Activated T-cell treated with anti-CD3 and anti-CD28 coated beads, Interleukin-2, amount 50 U/mL, for 24 hours (primary cell): Measurements from ENCODE around the gene LRRK2.
"Not testable (repeated sequence)": the region's sequence is repeated elsewhere in the genome, so short reads cannot be mapped to it uniquely, and the experiment has no call there.

Experiments
- DNase-seq: peaks from one replicate; pipeline ENCODE4 v3.0.0-alpha.2; 2020
- H3K27ac Mint-ChIP-seq: 2 replicates; pipeline ENCODE4 v1.8.0; 2020; ENCODE audit warnings: mild to moderate bottlenecking, mixed read lengths
- H3K27me3 Mint-ChIP-seq: 2 replicates; pipeline ENCODE4 v1.8.0; 2020; ENCODE audit warnings: mixed read lengths
- H3K36me3 Mint-ChIP-seq: 2 replicates; pipeline ENCODE4 v1.8.0; 2020; ENCODE audit warnings: low read depth, mixed read lengths
- H3K4me1 Mint-ChIP-seq: 2 replicates; pipeline ENCODE4 v1.8.0; 2020; ENCODE audit warnings: low read depth, mixed read lengths
- H3K4me3 Mint-ChIP-seq: 2 replicates; pipeline ENCODE4 v1.8.0; 2020; ENCODE audit warnings: mild to moderate bottlenecking, moderate library complexity, mixed read lengths
- H3K9me3 Mint-ChIP-seq: 2 replicates; pipeline ENCODE4 v1.8.0; 2020; ENCODE audit warnings: mixed read lengths

The LRRK2 gene

DNA sequence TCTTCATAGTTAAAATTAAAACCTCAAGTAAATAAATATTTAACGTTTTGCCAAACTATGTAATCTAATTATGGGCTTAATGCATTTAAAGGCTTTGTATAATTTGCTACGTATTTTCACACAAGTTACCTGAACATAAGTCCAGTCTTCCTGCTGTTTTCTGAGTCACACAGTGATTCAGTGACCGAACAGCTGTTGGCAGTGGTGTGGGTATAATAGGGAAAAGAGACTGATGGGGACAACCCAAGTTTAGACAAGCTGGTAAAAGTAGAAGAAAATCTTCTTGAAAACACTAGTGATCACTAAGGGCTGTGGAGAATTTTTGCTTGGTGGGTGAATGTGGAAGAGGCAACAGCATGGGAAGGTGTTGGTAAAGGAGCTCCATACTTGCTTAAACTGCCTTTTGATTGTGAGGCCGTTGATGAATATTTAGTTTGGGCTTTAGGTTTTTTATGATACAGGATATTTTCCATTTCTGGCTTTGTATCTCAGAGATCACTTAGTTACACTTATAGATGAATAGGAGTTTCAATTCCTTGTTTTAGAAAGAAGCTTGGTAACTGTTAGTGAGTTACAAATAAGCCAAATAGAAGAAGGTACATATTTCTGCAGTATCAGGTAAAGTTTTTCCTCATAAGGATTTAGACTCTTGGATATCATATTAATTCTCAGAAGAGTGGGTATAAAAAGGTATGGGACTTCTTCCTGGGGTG is 23.9 kb downstream of the LRRK2 start:
- DNase-seq: no peak
- Mint-ChIP-seq H3K27me3 (no peaks in the 10 kb centered on the region), H3K4me1 (no peaks in the 10 kb centered on the region), H3K27ac (no peak overlapping the region), H3K4me3 (no peak overlapping the region), H3K9me3 (no peaks in the 10 kb centered on the region), H3K36me3 (no peaks in the 10 kb centered on the region)

DNA sequence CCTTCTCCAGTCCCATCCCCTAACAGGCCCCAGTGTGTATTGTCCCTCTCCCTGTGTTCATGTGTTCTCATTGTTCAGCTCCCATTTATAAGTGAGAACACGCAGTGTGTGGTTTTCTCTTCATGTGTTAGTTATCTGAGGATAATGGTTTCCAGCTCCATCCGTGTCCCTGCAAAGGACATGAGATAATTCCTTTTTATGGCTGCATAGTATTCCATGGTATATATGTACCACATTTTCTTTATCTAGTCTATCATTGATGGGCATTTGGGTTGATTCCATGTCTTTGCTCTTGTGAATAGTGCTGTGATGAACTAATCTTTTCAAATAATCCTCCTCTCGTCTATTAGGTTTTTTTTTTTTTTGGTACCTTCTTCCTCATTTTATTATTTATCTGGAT is 25.9 kb downstream of the LRRK2 start:
- H3K27me3 Mint-ChIP-seq: not testable (repeated sequence)

DNA sequence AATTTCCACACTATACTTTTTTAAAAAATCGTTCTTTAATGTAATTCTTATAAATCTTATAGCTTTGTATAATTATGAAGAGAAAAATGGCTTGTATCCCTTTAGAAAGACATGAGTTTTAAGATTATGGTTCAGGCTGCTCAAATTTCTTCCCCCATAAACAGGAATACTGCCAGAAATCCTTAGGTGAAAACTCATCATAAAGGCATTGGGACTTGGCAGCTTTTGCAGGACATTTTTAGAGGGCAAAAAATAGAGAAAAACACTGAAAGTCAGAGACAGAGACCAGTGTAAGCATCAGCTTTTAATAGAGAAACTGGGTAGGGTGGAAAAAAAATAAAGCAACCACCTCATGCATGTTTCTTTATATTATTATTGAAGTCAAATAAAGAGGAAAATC is 29.1 kb downstream of the LRRK2 start:
- H3K4me1 Mint-ChIP-seq: no peaks in the 10 kb centered on the region
- H3K9me3 Mint-ChIP-seq: no peaks in the 10 kb centered on the region
- no peak overlapping the region for H3K27ac Mint-ChIP-seq
- H3K36me3 Mint-ChIP-seq: no peaks in the 10 kb centered on the region
- H3K4me3 Mint-ChIP-seq: no peak overlapping the region
- DNase-seq: no peak
- no peaks in the 10 kb centered on the region for H3K27me3 Mint-ChIP-seq

More for the DNA sequence above, 25.9 kb downstream of the LRRK2 start:
- not testable (repeated sequence) for H3K4me3 Mint-ChIP-seq, H3K36me3 Mint-ChIP-seq, DNase-seq, H3K4me1 Mint-ChIP-seq, H3K9me3 Mint-ChIP-seq, H3K27ac Mint-ChIP-seq

DNA sequence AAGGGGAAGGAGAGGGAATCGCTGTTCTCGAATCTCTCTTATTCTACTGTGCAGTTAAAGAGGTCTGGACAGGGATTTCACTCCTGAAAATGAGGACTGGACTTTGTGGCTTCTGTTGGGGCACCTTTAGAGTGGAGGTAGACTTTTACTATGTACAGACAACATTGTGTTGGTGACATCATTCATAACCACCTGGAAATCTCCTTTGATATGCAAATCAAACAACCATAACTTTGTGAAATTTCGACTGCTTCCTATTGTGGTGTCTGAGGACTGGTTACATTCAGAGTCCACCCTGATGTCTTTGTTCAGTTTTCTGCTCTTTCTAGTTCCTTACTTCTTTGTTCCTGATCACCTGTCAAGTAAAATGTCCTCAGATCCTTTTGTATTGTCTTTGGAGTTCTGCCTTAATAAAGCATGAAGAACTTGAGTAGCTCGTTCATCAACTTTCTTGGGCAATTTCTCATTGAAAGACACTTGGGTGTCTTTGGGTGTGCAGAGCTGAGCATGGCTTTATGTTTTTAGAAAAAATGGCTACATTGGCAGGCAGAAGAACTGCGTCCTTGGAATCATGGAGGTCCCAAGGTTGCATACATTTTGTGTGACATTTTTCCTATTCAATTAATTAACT is 29.8 kb downstream of the LRRK2 start:
- Mint-ChIP-seq H3K4me1 (no peaks in the 10 kb centered on the region), H3K27me3 (no peaks in the 10 kb centered on the region), H3K9me3 (no peaks in the 10 kb centered on the region), H3K36me3 (no peaks in the 10 kb centered on the region), H3K27ac (no peak overlapping the region), H3K4me3 (no peak overlapping the region)
- DNase-seq: no peak

DNA sequence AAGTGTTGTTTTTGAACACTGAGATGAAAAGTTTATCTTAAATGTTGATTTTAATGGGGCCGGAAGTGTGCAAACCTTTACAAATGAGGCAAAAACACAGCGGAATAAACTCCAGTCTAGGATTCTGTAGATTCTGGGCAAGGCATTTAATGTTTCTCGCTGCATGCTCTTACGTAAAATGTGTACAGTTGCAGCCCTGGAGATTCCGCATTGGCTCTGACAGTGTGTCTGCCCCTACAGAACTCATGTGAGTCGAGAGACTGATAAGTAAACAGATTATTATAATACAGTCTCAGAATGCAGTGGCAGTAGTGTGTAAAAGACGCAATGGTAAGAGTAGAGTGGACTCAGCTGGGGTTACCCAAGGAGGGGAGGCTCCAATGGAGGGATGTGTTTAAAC is 33.6 kb downstream of the LRRK2 start:
- Mint-ChIP-seq H3K4me1 (no peaks in the 10 kb centered on the region), H3K9me3 (no peaks in the 10 kb centered on the region), H3K27me3 (no peaks in the 10 kb centered on the region), H3K36me3 (no peaks in the 10 kb centered on the region), H3K27ac (no peak overlapping the region), H3K4me3 (no peak overlapping the region)
- DNase-seq: no peak

DNA sequence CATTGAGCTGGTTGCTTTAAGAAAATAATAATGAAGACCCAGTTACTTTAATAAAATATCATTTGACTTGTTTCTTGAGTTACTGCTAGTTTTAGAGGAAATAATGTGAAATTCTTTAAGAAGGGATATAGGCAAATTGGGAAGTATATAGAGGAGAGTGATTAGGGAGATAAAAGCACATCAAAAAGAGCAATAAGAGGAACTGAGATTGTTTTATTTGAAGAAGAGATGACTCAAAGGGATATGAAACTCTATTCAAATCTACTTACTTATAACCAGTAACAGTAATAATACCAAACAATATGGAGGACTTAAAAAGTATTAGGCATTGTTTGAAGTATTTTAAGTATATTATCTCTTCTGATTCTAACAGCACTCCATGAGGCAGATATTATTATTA is 37.1 kb downstream of the LRRK2 start:
- Mint-ChIP-seq H3K27ac (no peak overlapping the region), H3K4me3 (no peak overlapping the region), H3K4me1 (no peaks in the 10 kb centered on the region), H3K9me3 (no peaks in the 10 kb centered on the region), H3K27me3 (no peaks in the 10 kb centered on the region), H3K36me3 (no peaks in the 10 kb centered on the region)
- DNase-seq: no peak

DNA sequence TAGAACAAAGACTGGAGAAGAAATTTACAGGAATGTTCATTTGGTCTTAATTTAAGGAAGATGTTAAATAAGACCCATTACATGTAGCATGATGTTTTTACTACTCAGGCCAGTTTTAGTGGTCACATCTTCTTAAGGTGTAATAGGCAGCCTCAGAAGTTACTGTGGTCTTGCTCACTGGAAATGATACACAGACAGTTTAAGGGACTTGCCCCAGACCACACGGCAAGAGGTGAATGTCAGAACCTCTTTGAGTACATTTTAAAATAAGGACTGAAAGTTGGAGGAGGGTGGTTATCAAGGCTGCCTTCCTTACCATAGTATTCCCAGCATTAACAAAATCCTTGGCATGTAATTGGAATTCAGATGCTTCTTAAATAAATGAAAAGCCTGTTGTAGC is 37.9 kb downstream of the LRRK2 start:
- Mint-ChIP-seq H3K27ac (no peak overlapping the region), H3K4me3 (no peak overlapping the region), H3K9me3 (no peaks in the 10 kb centered on the region), H3K4me1 (no peaks in the 10 kb centered on the region), H3K36me3 (no peaks in the 10 kb centered on the region), H3K27me3 (no peaks in the 10 kb centered on the region)
- DNase-seq: no peak

DNA sequence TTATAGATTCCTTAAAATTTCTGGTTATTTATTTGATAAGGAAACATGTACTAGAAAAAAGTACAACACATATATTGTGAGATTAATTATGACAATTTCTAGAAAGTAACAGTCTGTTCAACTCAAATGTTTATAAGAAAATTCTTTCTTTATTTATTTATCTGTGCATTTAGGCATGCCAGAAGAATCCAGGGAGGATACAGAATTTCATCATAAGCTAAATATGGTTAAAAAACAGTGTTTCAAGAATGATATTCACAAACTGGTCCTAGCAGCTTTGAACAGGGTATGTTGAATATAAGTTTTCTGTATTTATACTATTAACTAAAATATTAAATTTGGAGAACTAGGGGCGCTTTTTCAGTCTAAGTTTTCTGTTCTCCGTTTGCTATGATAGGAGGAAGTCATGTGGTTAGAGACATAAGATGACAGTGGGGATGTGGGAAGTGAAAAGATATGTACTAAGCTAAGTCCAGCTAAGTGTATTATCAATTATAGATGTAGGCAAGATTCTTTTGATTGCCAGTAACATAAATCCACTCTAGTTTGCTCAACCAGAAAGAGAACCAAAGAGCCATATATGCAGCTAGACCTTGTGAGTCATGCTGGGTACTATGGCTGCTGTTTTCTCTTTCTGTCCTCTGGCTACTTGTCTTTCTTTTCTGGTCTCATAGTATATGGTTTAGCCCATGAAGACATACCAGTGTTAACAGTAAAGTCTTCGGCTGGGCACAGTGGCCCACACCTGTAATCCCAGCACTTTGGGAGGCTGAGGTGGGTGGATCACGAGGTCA is 39.0 kb downstream of the LRRK2 start:
- no peaks in the 10 kb centered on the region for H3K36me3 Mint-ChIP-seq
- no peak overlapping the region for H3K4me3 Mint-ChIP-seq
- no peaks in the 10 kb centered on the region for H3K4me1 Mint-ChIP-seq
- H3K9me3 Mint-ChIP-seq: no peaks in the 10 kb centered on the region
- H3K27ac Mint-ChIP-seq: no peak overlapping the region
- H3K27me3 Mint-ChIP-seq: no peaks in the 10 kb centered on the region
- no peak for DNase-seq

DNA sequence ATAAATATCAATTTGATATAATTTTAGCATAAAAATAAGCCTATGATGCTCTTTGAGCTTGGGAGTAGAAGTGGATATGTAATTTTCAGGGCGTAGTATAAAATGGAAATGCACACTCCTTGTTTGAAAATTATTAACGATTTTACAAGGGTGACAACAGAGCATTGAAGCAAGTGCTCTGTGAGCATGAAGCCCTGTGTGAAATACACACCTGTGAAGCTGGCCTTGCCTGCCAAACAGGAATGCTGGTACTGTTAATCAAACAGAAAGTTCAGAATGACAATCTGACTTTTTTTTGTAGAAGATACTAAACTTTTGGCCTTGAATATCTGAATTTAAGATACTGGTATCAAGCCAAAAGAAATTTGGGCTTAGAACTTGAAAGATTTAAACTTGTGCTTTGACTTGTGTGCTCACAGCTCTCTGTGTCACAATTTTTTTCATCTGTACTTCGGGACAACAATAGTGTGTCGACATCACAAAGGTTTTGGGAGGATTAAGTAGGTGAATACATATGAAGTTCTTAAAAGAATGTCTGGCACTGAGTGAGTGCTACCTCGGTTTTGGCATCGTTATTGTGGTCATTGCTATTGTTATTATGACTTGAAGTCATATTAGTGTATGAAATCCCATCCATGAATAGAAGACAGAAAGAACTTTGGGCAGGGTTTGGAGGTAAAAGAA is 47.3 kb downstream of the LRRK2 start:
- H3K4me3 Mint-ChIP-seq: no peak overlapping the region
- H3K27me3 Mint-ChIP-seq: no peaks in the 10 kb centered on the region
- H3K9me3 Mint-ChIP-seq: no peaks in the 10 kb centered on the region
- no peak overlapping the region for H3K27ac Mint-ChIP-seq
- DNase-seq: no peak
- no peaks in the 10 kb centered on the region for H3K36me3 Mint-ChIP-seq
- H3K4me1 Mint-ChIP-seq: no peaks in the 10 kb centered on the region

DNA sequence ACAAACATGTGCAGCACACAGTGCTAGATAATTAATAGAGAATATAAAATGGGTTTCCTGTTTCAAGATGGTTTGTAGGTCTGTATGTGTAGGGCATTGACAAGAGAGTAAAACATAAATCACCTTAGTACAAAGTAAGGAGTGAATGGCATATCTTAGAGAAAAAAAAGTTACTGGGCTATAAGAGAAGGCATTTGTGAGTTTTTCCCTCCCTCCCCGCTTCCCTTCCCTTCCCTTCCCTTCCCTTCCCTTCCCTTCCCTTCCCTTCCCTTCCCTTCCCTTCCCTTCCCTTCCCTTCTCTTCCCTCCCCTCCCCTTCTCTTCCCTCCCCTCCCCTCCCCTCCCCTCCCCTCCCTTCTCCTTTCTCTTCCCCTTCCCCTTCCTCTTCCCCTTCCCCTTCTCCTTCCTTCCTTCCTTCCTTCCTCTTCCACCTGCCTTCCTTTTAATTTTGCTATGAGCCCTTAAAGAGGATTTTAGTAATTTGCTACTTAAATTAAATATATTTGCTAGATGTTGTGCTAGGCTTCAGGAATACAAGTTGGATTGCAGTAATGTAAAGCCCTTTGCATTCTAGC is 57.1 kb downstream of the LRRK2 start:
- Mint-ChIP-seq H3K4me3 (no peak overlapping the region), H3K36me3 (no peaks in the 10 kb centered on the region), H3K9me3 (no peaks in the 10 kb centered on the region), H3K4me1 (no peaks in the 10 kb centered on the region), H3K27me3 (no peaks in the 10 kb centered on the region), H3K27ac (no peak overlapping the region)
- DNase-seq: no peak

DNA sequence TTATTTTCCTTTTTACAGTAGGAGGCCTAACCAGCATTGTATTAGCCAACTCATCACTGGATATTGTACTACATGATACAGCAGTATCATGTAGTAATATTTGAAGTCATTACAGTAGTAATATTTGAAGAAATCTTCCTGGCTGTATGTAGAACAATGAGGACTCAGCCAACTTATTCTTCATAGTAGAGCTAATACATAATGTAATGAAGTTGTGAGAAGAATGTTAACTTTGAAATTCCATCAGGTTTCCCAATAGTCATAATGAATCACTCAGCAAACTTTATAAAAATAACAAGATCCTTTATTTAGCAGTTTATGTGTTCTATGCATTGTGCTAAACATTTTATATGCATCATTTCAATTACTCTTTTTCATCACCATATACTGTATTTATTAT is 61.8 kb downstream of the LRRK2 start:
- no peak overlapping the region for H3K4me3 Mint-ChIP-seq
- H3K27ac Mint-ChIP-seq: no peak overlapping the region
- H3K9me3 Mint-ChIP-seq: no peaks in the 10 kb centered on the region
- no peaks in the 10 kb centered on the region for H3K4me1 Mint-ChIP-seq
- H3K36me3 Mint-ChIP-seq: no peaks in the 10 kb centered on the region
- no peak for DNase-seq
- no peaks in the 10 kb centered on the region for H3K27me3 Mint-ChIP-seq

DNA sequence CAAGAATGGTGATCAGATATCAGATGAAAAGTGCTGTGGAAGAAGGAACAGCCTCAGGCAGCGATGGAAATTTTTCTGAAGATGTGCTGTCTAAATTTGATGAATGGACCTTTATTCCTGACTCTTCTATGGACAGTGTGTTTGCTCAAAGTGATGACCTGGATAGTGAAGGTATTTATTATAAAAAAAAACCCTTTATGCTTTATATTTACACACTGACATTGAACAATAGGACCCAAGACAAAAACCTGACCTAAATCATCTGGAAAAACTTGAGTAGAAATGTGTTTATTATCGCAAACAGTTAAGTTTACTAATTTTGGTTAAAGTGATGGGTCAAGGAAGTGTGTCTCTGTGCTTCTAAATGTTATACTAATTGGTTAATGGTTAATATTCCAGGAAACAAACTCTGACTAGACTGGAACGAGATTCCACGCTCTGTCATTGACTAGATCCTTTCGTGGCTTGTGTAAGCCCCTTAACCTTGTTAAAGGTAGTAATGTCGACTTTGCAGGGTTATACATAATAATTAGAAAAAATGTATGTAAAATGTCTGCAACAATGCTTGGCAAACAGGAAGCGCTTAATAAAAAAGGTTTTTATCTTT is 62.7 kb downstream of the LRRK2 start:
- Mint-ChIP-seq H3K9me3 (no peaks in the 10 kb centered on the region), H3K27ac (no peak overlapping the region), H3K36me3 (no peaks in the 10 kb centered on the region), H3K4me1 (no peaks in the 10 kb centered on the region), H3K27me3 (no peaks in the 10 kb centered on the region), H3K4me3 (no peak overlapping the region)
- no peak for DNase-seq

DNA sequence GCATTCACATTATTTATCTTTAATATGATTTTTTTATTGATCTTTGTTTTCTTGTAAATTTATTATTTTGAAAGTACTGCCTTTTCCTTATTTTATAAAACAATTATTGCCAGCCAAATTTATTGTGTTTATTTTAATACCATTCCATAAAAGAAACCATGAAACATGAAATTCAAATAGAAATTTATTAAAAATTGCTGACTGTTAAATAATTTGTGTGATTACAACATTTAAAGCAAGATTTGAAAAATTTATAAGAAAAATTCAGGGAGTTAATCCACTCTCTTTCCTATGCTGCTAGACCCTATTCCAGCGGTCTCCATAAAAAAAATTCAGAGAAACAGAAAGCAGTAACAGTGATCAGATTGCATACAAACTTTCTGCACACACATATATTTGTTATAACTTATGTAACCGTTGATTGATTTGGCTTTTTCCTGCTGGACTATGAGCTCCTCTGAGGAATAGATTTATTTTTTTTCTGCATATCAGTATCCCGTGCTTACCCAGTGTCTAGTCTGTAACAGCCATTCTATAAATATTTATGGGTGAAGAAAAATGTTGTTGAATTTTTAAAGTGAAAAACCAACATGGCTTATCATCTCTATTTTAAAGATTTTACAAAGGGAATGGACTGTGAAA is 68.1 kb downstream of the LRRK2 start:
- Mint-ChIP-seq H3K4me3 (no peak overlapping the region), H3K27me3 (no peaks in the 10 kb centered on the region), H3K4me1 (no peaks in the 10 kb centered on the region), H3K36me3 (no peaks in the 10 kb centered on the region), H3K9me3 (no peaks in the 10 kb centered on the region), H3K27ac (no peak overlapping the region)
- DNase-seq: no peak

DNA sequence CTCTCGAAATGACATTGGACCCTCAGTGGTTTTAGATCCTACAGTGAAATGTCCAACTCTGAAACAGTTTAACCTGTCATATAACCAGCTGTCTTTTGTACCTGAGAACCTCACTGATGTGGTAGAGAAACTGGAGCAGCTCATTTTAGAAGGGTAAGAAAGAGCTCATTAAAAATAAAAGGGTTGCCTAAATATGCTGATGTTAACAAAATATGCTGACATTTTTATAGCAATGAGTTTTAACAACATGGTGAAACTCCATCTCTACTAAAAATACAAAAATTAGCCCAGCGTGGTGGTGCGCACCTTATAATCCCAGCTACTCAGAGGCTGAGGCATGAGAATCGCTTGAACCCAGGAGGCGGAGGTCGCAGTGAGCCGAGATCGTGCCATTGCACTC is 73.5 kb downstream of the LRRK2 start:
- no peaks in the 10 kb centered on the region for H3K36me3 Mint-ChIP-seq
- no peaks in the 10 kb centered on the region for H3K9me3 Mint-ChIP-seq
- no peaks in the 10 kb centered on the region for H3K27me3 Mint-ChIP-seq
- H3K27ac Mint-ChIP-seq: no peak overlapping the region
- no peak for DNase-seq
- no peak overlapping the region for H3K4me3 Mint-ChIP-seq
- no peaks in the 10 kb centered on the region for H3K4me1 Mint-ChIP-seq
